Ishikawa (cell line): ENCODE results near the gene NKRF.

Experiments
- CEBPB ChIP-seq: IDR thresholded peaks from 2 replicates; pipeline ENCODE4 v1.6.1; 2012
- CREB1 ChIP-seq: IDR thresholded peaks from 2 replicates; pipeline ENCODE4 v1.6.1; 2012; ENCODE audit warnings: low read depth
- EGR1 ChIP-seq: IDR thresholded peaks from 2 replicates; pipeline ENCODE4 v1.6.1; 2012
- EP300 ChIP-seq: IDR thresholded peaks from 2 replicates; pipeline ENCODE4 v1.6.1; 2012; ENCODE audit warnings: borderline replicate concordance
- FOXM1 ChIP-seq: IDR thresholded peaks from 2 replicates; pipeline ENCODE4 v1.6.1; 2012; ENCODE audit warnings: low read depth, borderline replicate concordance
- NFIC ChIP-seq: IDR thresholded peaks from 2 replicates; pipeline ENCODE4 v1.6.1; 2012
- RAD21 ChIP-seq: IDR thresholded peaks from 2 replicates; pipeline ENCODE4 v1.6.1; 2012; ENCODE audit warnings: low read depth
- TAF1 ChIP-seq: IDR thresholded peaks from 2 replicates; pipeline ENCODE4 v1.6.1; 2012; ENCODE audit warnings: low read depth, mild to moderate bottlenecking
- TCF12 ChIP-seq: IDR thresholded peaks from 2 replicates; pipeline ENCODE4 v1.6.1; 2012; ENCODE audit warnings: low read depth
- TEAD4 ChIP-seq: IDR thresholded peaks from 2 replicates; pipeline ENCODE4 v1.6.1; 2012
- YY1 ChIP-seq: IDR thresholded peaks from 2 replicates; pipeline ENCODE4 v1.6.1; 2012; ENCODE audit warnings: low read depth
- ZBTB7A ChIP-seq: IDR thresholded peaks from 2 replicates; pipeline ENCODE4 v1.6.1; 2012; ENCODE audit warnings: low read depth
- TF ChIP-seq, protein P1 (sequence below): IDR thresholded peaks from 2 replicates; pipeline ENCODE4 v1.6.1; 2012
- TF ChIP-seq, protein P2 (sequence below): IDR thresholded peaks from 2 replicates; pipeline ENCODE4 v1.6.1; 2012; ENCODE audit warnings: low read depth, mild to moderate bottlenecking
- TF ChIP-seq, protein P3 (sequence below): IDR thresholded peaks from 2 replicates; pipeline ENCODE4 v1.6.1; 2012

Gene NKRF

DNA sequence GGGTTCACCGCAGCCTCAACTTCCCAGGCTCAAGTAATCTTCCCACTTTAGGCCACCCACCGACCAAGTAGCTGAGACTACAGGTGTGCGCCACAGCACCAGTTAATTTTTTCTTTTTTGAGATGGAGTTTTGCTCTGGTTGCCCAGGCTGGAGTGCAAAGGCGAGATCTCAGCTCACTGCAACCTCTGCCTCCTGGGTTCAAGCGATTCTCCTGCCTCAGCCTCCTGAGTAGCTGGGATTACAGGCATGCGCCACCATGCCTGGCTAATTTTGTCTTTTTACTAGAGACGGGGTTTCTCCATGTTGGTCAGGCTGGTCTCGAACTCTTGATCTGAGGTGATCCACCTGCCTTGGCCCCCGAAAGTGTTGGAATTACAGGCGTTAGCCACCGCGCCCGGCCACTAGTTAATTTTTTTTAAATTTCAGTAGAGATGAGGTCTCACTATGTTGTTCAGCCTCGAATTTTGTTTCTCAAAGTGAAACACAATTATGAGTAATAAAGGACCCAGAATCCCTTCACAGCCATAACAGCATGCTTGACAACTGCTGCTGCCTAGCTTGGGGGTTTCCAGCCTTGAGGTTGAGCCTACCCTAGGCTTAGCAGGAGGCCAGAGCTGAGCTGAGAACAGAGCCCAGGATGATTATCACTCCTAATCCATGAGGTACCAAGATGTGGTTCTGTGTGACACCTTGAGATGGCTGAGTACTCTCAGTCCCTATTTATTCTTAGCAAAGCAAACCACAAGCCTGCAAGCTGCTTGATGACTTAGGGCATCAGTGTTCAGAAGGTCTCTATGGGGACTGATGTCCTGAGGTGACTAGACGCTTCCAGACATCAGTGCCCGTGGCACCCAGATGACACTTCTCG is 41.6 kb upstream of the NKRF start:
- no peak for TF ChIP-seq CEBPB
- TF ChIP-seq EP300 = no peak
- no peak for TF ChIP-seq RAD21
- TF ChIP-seq NFIC = no peak
- no peak for TF ChIP-seq TCF12
- TF ChIP-seq CREB1 = no peak
- no peak for TF ChIP-seq FOXM1
- TF ChIP-seq ZBTB7A = no peak
- TF ChIP-seq, protein P1, sequence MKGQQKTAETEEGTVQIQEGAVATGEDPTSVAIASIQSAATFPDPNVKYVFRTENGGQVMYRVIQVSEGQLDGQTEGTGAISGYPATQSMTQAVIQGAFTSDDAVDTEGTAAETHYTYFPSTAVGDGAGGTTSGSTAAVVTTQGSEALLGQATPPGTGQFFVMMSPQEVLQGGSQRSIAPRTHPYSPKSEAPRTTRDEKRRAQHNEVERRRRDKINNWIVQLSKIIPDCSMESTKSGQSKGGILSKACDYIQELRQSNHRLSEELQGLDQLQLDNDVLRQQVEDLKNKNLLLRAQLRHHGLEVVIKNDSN = no peak
- TF ChIP-seq TAF1 = no peak
- TF ChIP-seq TEAD4 = no peak
- TF ChIP-seq, protein P2, sequence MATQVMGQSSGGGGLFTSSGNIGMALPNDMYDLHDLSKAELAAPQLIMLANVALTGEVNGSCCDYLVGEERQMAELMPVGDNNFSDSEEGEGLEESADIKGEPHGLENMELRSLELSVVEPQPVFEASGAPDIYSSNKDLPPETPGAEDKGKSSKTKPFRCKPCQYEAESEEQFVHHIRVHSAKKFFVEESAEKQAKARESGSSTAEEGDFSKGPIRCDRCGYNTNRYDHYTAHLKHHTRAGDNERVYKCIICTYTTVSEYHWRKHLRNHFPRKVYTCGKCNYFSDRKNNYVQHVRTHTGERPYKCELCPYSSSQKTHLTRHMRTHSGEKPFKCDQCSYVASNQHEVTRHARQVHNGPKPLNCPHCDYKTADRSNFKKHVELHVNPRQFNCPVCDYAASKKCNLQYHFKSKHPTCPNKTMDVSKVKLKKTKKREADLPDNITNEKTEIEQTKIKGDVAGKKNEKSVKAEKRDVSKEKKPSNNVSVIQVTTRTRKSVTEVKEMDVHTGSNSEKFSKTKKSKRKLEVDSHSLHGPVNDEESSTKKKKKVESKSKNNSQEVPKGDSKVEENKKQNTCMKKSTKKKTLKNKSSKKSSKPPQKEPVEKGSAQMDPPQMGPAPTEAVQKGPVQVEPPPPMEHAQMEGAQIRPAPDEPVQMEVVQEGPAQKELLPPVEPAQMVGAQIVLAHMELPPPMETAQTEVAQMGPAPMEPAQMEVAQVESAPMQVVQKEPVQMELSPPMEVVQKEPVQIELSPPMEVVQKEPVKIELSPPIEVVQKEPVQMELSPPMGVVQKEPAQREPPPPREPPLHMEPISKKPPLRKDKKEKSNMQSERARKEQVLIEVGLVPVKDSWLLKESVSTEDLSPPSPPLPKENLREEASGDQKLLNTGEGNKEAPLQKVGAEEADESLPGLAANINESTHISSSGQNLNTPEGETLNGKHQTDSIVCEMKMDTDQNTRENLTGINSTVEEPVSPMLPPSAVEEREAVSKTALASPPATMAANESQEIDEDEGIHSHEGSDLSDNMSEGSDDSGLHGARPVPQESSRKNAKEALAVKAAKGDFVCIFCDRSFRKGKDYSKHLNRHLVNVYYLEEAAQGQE = no peak
- TF ChIP-seq, protein P3, sequence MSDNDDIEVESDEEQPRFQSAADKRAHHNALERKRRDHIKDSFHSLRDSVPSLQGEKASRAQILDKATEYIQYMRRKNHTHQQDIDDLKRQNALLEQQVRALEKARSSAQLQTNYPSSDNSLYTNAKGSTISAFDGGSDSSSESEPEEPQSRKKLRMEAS = no peak
- TF ChIP-seq YY1 = no peak
- no peak for TF ChIP-seq EGR1

DNA sequence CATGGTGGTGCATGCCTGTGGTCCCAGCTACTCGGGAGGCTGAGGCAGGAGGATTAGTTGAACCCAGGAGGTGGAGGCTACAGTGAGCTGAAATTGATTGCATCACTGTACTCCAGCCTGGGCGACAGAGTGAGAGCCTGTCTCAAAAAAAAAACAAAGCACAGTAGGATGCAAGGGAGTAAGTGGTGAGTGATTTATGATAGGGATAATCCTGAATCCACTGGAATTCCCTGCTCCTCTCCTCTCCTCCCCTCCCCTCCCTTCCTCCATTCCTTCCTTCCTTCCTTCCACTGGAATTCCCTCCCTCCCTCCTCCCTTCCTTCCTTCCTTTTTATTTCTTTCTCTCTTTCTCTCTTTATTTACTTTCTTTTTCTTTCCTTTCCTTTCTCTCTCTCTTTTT is 40.9 kb upstream of the NKRF start:
- TF ChIP-seq EGR1 = no peak

DNA sequence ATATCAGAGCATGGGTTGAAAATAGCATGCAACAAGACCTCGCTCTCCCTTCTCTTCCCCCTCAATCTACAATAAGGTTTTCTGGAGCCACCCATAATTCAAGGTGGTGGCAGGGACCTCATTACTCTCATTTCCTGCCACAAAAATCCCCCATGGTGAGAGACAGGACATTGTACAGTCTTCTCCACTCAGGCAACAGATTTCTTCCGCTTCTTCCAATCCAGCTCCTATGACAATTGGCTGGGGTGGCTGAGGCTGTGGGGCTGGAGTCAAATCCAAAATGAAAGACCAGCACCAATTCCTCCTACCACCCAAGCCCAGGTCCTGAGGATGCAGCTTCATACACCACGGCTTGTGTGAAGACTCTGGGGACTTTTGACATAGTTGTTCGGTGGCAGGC is 40.3 kb upstream of the NKRF start:
- no peak for TF ChIP-seq NFIC
- TF ChIP-seq, protein P1 = no peak
- TF ChIP-seq, protein P2 = no peak
- no peak for TF ChIP-seq TEAD4
- TF ChIP-seq ZBTB7A = no peak
- no peak for TF ChIP-seq TCF12
- TF ChIP-seq FOXM1 = no peak
- no peak for TF ChIP-seq YY1
- TF ChIP-seq EP300 = no peak
- no peak for TF ChIP-seq TAF1
- no peak for TF ChIP-seq CEBPB
- TF ChIP-seq CREB1 = no peak
- TF ChIP-seq, protein P3 = no peak
- no peak for TF ChIP-seq RAD21
- no peak for TF ChIP-seq EGR1

DNA sequence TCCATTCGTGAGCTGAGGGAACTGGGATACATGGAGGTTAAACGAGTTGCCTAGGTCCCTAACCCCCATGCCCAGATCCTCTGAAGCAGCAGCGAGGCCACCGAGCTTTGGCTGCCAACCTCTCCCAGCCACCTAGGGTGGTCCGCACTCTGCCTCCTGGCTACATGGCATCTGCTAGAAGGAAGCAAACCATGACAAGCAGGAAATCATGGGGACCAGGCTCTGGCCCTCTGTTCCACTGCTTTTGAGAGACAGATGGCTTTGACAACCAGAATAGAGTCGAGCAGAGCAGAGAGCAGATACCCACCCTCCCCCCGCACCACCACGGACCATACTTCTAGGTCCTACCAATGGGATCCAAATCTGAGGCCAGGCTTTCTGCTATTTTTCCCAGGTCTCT is 37.5 kb upstream of the NKRF start:
- TF ChIP-seq NFIC (no peak), TCF12 (no peak), TAF1 (no peak), TEAD4 (no peak)

DNA sequence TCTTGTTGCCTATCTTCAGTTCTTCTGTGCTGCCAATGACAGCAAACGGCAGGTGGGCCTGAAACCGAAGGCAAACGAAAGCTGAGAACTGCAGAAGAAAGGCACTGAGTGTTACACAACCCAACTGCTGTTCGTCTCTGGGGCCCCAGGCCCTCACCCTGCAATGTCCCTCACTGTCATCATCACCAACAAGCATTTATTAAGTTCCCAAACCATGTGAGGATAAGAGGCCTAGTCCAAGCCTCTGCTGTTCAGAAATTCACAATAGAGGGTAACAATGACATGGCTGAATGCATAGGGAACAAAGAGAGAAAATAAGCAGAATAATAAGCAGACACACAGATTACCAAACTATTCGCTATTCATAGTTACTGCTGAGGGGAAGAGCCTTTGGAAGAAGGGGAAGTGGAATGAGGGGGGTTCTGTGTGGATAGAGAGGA is 34.5 kb upstream of the NKRF start:
- TF ChIP-seq NFIC (no peak), RAD21 (no peak), CREB1 (no peak), CEBPB (no peak), ZBTB7A (no peak), TAF1 (no peak), TEAD4 (no peak), EP300 (no peak), YY1 (no peak), EGR1 (no peak), TCF12 (no peak), FOXM1 (no peak)
- TF ChIP-seq, protein P1 = no peak
- TF ChIP-seq, protein P2 = no peak
- TF ChIP-seq, protein P3 = no peak
